ENCODE data around the gene NDUFA13. TPM values are rescaled to one million over a fixed set of nuclear protein-coding genes. Genes with fewer than 3 reads are reported as not detected.

The NDUFA13 gene
- total RNA-seq, 1 experiment from 2014 or later = 489 TPM

- H3K27ac Mint-ChIP-seq = peak overlapping the region in 2 of 3 experiments; percentile 18 to 75; a peak in 2 of 7 replicates
- H3K18ac ChIP-seq (ENCODE audit: insufficient read length, low read depth, low read length) = no peak overlapping the region
Observed at GRCh38 chr19:19525611-19526380, 9.8 kb downstream of the NDUFA13 start.

More at GRCh38 chr19:19525611-19526380, 9.8 kb downstream of the NDUFA13 start:
- no peaks in the 10 kb centered on the region for H3K27me3 ChIP-seq (ENCODE audit: insufficient read depth, low read length)
- peaks cover 5% of the 10 kb centered on the region for H3K9me3 ChIP-seq (ENCODE audit: control insufficient read depth, low read depth, low read length)
- TF ChIP-seq CTCF (conservative IDR thresholded peaks at IDR 0.05) = no peak; the same call in 2 of the 3 replicates
- no CpG with 5 or more reads among the region's 23 CpGs for WGBS (ENCODE audit: extremely low coverage, insufficient read length, low lambda C conversion rate)
- H3K4ac ChIP-seq (ENCODE audit: low read depth, low read length) = no peak overlapping the region
- H2BK12ac ChIP-seq (ENCODE audit: insufficient read length, low read depth, low read length) = no peak overlapping the region
- H3K27me3 Mint-ChIP-seq (ENCODE audit: low read depth) = no peaks in the 10 kb centered on the region
- H3K9ac ChIP-seq (ENCODE audit: extremely low read depth, insufficient read length, low read length) = no peak overlapping the region
- H3K27ac ChIP-seq (ENCODE audit: insufficient read length, low read depth, low read length) = no peak overlapping the region
- DNase-seq = no peak
- H3K14ac ChIP-seq (ENCODE audit: insufficient read depth, low read length) = no peak overlapping the region
- no peak overlapping the region for H3K23ac ChIP-seq (ENCODE audit: insufficient read length, low read depth, low read length)
- H3K23me2 ChIP-seq (ENCODE audit: insufficient read length, low read depth, low read length, poor library complexity, severe bottlenecking) = no peaks in the 10 kb centered on the region
- no peak overlapping the region for H2BK120ac ChIP-seq (ENCODE audit: low read depth, low read length, poor library complexity, severe bottlenecking)
- H2BK20ac ChIP-seq (ENCODE audit: low read depth, low read length, poor library complexity, severe bottlenecking) = no peak overlapping the region
- H4K5ac ChIP-seq (ENCODE audit: insufficient read length, low read depth, low read length) = no peak overlapping the region
- H3K79me1 ChIP-seq (ENCODE audit: insufficient read depth, low read depth, low read length, poor library complexity, severe bottlenecking) = peaks cover 6% of the 10 kb centered on the region
- peaks cover 3 to 4% of the 10 kb centered on the region in 2 experiments; a peak in 3 of 5 replicates for H3K9me3 Mint-ChIP-seq
- no peak overlapping the region for H3K4me3 Mint-ChIP-seq
- no peak overlapping the region for H2BK15ac ChIP-seq (ENCODE audit: low read depth, low read length)
- H3K4me2 ChIP-seq (ENCODE audit: insufficient read depth, insufficient read length, low read length) = no peak overlapping the region
- H2AK5ac ChIP-seq (ENCODE audit: insufficient read length, low read length) = no peak overlapping the region
- no peak overlapping the region for H3T11ph ChIP-seq (ENCODE audit: low read length)
- peaks cover 11 to 24% of the 10 kb centered on the region in 2 experiments for H3K4me1 Mint-ChIP-seq
- H3K56ac ChIP-seq (ENCODE audit: insufficient read length, low read depth, low read length) = no peak overlapping the region
- H2AFZ ChIP-seq (ENCODE audit: low read length) = no peak overlapping the region
- H3K79me2 ChIP-seq (ENCODE audit: insufficient read depth, low read length) = no peaks in the 10 kb centered on the region; the same call in 1 of the 2 replicates
- H4K8ac ChIP-seq (replicated peaks; ENCODE audit: insufficient read length, low read depth, low read length) = no peak overlapping the region
- H3K36me3 Mint-ChIP-seq (ENCODE audit: insufficient read depth in 1 of 3, low read depth in 3 of 3) = peaks cover 12 to 60% (median 48%) of the 10 kb centered on the region in 3 experiments; a peak in 6 of 7 replicates
- H4K20me1 ChIP-seq (ENCODE audit: control insufficient read depth, insufficient read depth, insufficient read length) = peaks cover 3% of the 10 kb centered on the region
- H2BK5ac ChIP-seq (ENCODE audit: insufficient read length, low read length) = no peak overlapping the region
- H3K4me1 ChIP-seq (ENCODE audit: insufficient read depth, low read length) = no peaks in the 10 kb centered on the region
- H4K91ac ChIP-seq (ENCODE audit: insufficient read length, low read depth, low read length) = no peak overlapping the region

All from H9 (cell line).